Posterior cingulate gyrus (tissue), 11 donors: ENCODE results near the gene SAMD10.
A peak's percentile ranks its signal among the peaks of the same experiment; 100 is the strongest.
"Not testable (repeated sequence)": the region's sequence is repeated elsewhere in the genome, so short reads cannot be mapped to it uniquely, and the experiment has no call there.

ENCODE experiments used
- DNase-seq, 10 donors: peaks; one replicate each; pipeline versions ENCODE4 v3.0.0 to v3.0.0-alpha.2; 2020 to 2021; ENCODE audit warnings: mixed read lengths in 3 of 10
- intact Hi-C: fragments of 100-400 bp; cut with DNase I; formaldehyde crosslinking; loops from one replicate; pipeline ENCODE4 v1.15.1; 2023

The SAMD10 gene

GRCh38 chr20:63970714-63971431, 8.6 kb downstream of the SAMD10 start:
- intact Hi-C loops: loop anchor here (5.0 kb wide), 1 partner anchor 184 kb away; no protein-coding TSS in a partner anchor
- no peak for DNase-seq

- intact Hi-C loops: loop anchor here (5.0 kb wide), 1 partner anchor 183 kb away; no protein-coding TSS in a partner anchor
Observed at GRCh38 chr20:63969838-63970713, 9.4 kb downstream of the SAMD10 start, which contains the start of gene ZNF512B. TSS of gene ZNF512B (minus strand) at chr20:63969930. CDS start at chr20:63967950, 1,980 bp downstream.

GRCh38 chr20:63968928-63969760, 10.3 kb downstream of the SAMD10 start:
- intact Hi-C loops: no loop called here
- peak in 7 of 10 donors; percentile 6 to 81 (median 40) for DNase-seq

More at GRCh38 chr20:63969838-63970713, 9.4 kb downstream of the SAMD10 start, which contains the start of gene ZNF512B:
- DNase-seq: peak in 7 of 10 donors; percentile 23 to 91 (median 54)

DNA sequence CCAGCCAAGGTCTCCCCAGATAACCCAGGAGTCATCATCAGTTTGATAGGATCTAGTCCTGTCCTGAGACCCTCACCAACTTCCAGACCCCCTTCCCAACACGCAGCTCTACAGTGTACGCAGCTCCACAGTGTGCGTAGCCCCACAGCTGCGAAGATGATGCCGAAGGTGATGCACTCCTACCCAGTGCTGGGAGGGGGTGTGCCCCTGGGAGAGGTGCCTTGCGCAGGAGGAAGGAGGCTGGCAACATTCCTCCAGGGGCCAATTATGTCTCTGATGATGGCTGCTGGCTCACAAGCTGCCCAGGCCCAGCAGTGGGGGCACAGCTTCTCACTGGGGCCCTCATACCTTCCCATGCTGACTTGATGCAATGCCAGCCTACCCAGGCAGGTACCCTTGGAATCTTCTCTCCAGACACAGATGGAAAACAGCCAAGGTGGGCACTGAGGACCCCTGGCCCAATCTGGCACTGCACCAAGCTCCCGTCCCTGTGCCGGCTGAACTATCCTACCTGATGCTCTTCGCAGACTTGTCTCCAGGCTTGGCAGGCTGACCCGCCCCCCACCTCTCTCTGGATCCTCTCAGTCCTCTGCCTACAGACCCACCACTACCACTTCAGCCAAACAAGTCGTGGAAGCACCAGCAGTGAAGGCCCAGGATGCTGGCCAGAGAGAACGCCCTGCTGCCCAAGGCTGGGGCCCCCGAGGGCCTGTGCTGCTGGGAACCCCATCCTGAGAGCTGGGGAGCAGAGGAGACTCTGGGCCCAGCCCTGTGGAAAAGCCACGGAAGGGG, 11.1 kb downstream of the SAMD10 start:
- DNase-seq: peak in 4 of 10 donors; percentile 23 to 75 (median 56)
- intact Hi-C loops: no loop called here

- peak in 5 of 10 donors; percentile 6 to 82 (median 55) for DNase-seq
- intact Hi-C loops: no loop called here
Observed at GRCh38 chr20:63967330-63968135, 11.9 kb downstream of the SAMD10 start.

DNA sequence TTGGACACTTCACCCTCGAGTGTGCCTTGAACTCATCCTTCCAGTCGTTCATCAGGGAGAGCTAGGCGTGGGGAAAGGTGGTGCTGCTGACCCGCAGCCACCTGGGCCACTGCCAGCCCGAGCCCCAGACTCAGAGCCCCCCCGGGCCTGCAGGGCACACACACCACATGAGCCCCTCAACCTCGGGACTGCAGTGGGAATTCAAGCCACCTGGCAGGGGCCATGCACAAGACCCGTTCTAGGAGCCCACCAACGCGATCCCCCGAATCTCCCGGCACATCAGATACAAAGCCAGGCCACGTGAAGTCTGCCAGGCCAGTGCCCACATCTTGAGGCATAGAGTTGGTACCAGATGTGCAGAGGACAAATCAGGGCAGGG, 12.5 kb downstream of the SAMD10 start:
- intact Hi-C loops: no loop called here
- DNase-seq: peak in 5 of 10 donors; percentile 8 to 75 (median 63)

- intact Hi-C loops: no loop called here
- DNase-seq: peak in 4 of 10 donors; percentile 26 to 75 (median 50)
Observed at GRCh38 chr20:63966172-63966943, 13.1 kb downstream of the SAMD10 start.

DNA sequence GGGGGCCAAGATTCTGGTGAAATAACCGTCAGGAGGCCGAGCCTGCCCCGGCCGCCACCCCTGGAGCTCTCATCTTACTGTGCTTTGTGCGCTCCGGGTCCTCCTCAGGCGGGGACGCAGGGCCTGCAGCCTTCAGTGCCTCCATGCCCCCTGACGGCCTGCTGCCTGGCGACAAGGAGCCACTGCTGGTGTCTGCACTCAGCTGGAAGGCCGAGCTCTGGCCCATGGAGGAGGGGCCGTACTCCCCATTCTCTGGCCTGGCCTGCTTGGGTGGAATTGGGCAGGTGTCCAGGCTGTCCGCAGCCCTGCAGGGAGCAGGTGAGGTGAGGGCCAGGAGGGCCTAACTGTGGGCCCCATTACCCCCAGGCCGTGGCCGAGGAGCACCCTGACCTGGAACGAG, 15.0 kb downstream of the SAMD10 start:
- intact Hi-C loops: no loop called here
- peak in 4 of 10 donors; percentile 18 to 77 (median 63) for DNase-seq

- DNase-seq: peak in 3 of 10 donors; percentile 18 to 55 (median 47)
- intact Hi-C loops: no loop called here
Observed at GRCh38 chr20:63963784-63964301, 15.6 kb downstream of the SAMD10 start.

DNA sequence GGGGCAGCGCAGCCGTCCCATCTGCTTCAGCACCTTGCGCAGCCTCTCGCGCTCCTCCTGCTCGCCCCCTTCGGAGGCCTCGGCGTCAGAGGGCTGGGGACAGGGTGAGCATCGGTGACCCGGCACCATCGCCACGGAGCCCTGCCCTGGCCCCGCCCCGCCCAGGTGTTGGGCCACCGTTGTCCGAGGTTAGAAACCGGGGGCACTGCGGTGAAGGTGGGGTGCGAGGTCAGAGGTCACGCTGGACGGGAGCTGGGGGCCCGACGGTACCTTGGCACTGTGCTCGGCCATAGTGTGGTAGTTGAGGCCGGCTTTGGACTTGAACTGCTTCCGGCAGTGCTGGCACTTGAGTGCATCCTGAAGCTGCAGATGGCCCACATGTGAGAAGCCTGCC, 16.1 kb downstream of the SAMD10 start:
- peak in 2 of 10 donors; percentile 64 to 66 for DNase-seq
- intact Hi-C loops: no loop called here

DNA sequence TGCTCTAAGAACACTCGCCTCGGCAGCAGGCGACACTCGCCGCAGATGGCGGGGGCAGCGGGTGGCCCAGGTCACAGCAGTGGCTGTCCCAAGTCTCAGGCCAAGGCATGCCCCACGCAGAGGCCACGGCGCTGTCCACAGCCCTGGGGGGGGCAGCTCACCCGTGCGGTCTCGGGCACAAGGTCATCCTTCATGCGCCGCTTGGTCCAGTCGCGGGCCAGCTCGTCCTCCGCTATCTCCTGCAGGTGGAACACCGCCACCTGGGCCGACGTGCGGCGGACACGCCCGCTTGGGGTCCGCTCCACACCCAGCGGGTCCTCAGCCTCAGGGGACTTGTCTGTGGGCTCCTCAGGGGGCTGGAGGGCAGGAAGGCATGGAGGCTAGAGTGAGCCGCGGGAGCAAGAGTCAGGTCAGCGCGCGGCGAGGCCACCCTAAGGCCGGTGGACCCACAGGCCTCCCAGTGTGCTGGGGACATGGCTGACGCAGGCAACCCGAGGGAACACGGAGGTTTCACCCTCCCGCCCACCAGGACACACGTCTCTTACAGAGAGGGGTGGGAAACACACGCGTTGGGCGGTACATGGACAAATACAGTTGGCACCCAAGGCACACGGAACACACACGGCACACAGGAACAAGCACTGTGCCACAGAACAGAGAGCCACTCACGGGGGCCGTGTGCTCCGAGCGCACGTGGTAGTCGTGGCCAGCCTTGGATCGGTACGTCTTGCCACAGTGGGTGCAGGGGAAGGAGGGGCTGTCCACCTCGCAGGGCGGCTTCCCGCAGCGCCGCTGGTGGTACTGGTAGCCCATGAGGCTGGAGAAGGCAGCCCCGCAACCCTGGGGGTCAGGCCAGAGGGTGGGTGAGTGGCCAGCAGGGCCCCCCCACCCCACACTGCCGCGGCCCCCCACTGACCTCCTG, 16.8 kb downstream of the SAMD10 start:
- DNase-seq: peak in 3 of 10 donors; percentile 27 to 72 (median 66)
- intact Hi-C loops: no loop called here

DNA sequence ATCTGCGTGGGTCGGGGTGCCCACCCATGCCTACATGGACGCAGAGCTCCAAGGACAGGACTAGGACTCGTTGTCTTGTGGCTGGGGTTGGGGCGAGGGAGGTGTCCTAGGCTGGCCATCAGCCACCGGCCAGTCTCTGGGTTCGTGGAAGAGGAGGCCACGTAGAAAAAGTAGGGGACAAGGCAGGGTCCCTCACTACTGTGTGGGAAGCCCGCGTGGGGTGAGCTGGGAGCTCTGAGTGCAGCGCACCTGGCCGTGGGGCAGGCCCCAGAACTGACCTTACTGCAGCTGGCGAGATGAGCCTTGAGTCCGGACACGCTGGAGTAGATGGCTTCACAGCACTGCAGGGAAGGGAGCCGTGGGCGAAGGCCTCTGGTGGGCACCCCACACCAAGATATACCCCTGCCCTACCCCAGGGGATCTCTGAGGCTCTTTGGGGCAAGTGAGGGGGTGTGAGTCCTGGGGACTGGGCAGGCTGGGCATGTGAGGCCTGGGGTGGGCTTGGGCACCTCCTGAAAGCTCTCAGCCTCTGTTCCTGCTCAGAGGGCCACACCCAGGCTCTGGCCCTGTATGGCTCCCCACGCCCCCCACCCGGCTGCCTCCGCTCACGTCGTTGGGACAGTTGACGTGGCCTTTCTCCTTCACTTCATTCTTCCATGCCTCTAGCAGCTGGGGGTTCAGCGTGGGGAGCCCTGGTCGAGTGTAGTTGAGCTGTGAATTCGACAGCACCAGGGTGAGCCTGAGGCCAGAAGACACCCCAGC, 17.6 kb downstream of the SAMD10 start:
- intact Hi-C loops: no loop called here
- peak in 1 of 10 donors; percentile 44 for DNase-seq

- peak in 1 of 10 donors; percentile 47 for DNase-seq
- intact Hi-C loops: not testable (repeated sequence)
Observed at GRCh38 chr20:63960654-63961621, 18.5 kb downstream of the SAMD10 start.

GRCh38 chr20:63959699-63960075, 19.8 kb downstream of the SAMD10 start:
- intact Hi-C loops: loop anchor here (5.0 kb wide), 1 partner anchor 332 kb away; the partner anchor contains the start of gene GMEB2
- no peak for DNase-seq
